Measurements from ENCODE around the gene ALK.

Gene ALK

DNA sequence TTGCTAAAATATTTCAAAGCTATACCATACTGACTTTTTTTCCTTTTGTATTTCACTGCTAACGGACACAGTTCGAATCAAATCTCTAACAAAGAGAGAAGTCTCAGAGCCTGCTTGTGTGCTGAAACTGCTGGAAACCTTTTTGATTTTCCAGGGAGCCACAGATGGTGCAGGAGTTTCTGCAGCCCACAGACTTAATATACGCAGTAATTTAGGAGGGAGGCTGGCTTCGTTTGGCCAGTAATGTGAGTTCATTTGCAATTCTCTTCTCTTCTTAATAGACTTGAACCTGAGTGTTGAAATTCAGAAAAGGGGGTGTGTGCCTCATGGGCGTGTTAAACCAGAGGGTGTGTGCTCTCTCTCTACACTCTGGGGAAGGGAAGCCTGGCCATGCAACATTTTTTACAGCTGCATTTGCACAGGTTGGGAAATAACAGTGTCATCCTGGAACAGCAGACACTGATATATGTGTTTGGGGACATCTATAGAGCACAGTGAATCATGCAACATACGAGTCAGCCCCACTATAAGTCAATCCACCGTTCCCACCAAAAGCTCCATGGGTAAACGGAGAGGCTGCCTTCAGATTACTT, 473.2 kb downstream of the ALK start:
- DNase-seq (ENCODE audit: low spot score): no peak

DNA sequence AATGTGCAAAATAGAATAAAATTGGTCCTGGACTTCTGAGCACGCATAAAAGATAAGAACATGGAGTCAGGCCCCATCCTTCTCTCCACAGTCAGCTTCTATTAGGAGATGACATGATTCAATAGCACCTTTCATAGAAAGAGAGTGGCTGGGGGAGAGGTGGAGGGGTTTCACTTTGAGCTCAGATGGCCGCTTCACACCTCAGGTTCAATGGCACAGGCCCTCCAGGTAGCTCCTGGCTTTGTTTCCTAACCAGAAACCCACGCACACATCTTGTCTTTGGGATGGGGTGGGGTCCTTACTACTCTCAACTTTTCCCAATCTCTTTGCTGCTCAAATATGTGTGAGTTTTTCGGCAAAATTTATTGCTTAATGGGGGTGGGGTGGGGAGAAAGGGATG, 473.9 kb downstream of the ALK start:
- DNase-seq (ENCODE audit: low spot score): no peak

DNA sequence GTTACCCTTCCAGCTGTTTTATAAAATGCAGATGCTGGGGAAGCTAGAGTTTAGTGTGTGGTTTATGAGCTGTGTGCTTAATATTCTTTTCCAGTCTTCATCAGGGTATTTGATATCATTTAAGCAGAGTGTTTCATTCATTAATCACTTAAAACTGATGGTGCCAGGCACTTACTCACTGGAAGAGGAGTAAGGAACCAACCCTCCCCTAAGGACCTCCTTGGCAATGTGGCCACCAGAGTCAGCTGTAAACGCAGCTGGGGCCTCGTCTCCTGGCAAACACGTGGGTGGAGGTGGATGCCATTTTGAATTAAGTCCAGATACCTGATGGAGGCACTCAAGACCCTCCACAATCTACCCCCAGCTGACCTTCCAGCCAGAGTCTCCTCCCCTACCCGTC, 474.5 kb downstream of the ALK start:
- no peak for DNase-seq (ENCODE audit: low spot score)

DNA sequence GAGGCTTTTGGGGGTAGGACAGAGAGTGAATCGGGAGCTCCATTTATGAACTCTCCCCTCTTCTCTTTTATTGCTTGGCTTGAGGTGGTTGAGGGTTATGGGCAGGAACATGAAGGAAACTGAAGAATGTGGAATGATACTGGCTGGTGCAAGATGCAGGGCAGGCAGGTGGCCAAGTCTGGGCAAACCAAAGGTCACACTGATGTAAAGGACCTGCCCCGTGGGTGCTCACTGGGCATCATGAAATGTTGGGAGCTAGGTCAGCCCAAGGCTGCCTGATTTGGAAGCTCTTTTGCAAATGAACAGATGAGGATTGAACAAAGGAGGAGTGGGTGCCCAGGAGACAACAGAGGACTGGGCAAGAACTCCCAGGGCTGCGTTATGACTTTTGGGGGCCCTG, 477.2 kb downstream of the ALK start:
- DNase-seq (ENCODE audit: low spot score): no peak

DNA sequence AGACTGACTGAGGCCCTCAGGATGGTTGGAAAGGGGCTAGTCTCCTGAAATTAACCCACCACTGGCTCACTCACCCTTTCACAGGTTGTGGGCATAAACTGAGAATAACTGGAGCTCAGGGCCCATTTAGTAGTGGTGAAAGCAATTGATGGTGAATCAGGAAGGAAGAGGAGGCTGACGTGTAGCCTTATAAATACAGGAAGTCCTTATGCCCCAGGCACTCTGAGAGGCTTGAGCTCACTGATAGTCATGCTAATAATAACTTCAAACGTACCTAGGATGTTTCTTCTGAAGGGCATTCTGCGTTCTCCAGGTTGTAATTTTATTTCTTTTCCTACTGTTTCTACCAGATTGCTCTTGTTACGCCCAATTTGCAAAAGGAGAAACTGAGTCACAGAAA, 477.8 kb downstream of the ALK start:
- DNase-seq (ENCODE audit: low spot score): peak; percentile 43

DNA sequence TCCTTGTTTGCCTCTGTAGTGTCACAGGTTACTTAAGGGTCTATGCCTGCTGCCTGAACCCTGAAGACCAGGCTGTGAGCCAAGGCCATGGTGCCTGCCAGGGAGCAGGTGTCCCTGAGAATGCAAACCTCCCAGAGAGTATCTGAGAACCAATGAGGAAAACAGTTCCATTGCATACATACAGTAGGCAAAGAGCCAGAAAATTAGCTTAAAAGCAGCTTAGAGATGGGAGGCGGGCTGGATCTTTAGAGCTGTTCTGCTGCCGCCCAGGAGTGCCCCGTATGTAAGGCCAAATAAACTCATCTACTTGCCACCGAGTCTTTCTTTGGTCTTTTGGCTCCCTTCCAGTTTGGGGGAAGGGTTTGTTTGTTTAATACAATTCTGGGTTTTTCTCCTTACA, 478.2 kb downstream of the ALK start:
- no peak for DNase-seq (ENCODE audit: low spot score)

DNA sequence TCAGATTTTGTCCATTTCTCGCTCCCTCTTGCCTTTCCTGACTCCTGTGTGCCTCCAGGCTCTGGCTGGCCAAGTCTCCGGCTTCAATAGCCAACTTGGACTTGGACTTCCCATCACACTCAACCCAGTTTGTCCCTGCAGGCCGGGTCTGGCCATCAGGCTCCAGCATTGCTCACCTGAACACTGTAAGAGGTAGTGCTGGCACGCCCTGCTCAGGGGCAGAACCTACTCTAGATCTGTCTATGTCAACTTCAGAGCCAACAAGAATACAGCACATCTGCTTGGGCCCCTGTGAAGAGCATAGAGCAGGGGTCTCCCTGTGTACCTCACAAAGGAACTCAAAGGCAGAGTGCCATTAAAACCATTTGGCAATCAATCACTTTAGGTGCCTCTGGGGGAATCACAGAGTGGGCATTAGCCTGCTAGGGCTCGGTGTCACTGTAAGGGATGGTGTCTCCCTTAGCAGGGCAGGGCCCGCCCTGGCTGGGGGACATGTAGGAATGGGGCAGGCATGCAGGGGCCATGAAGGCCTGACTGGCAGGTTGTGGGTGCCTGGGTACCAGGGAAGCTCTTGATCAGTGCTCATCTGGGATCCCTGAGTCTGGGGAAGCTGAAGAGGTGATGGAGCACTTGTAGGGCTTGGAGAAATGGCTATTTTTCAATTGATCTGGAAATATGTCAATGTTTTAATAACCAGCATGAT, 480.3 kb downstream of the ALK start:
- DNase-seq (ENCODE audit: low spot score): no peak

DNA sequence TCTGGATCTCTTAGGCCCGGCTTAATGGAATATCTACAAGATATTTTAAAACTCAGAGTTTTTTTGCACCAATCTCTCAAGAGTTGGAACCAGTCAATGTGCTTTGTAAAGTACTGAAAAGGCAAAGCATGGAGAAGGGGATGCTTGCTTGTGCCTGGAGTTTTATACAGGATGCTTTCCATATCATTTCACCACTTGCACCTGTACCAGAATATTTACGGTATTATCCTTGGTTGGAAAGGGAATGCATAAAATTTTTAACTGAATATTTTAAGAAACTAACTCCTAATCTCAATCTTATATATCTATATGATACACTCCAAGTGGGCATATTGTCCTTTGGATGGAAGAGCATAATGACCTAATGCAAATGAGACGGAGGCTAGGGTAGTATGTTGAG, 487.5 kb downstream of the ALK start:
- DNase-seq (ENCODE audit: low spot score): no peak

DNA sequence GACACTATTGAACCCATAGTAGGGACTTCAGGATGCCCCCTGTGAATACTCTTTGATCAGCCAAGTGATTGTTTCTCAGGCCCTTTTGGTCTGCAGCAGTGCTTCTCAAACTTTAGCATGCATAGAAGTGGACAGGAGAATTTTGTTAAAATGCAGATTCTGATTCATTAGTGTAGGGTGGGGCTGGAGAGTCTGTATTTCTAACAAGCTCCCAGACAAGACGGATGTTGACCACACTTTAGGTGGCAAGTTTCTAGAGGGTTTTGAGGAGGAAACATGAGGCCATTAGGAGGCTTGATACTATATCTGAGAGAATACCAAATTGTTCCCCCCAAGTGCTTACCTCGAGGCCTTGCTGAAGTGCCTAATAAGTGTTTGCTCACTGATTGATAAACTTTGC, 488.3 kb downstream of the ALK start:
- DNase-seq (ENCODE audit: low spot score): no peak

DNA sequence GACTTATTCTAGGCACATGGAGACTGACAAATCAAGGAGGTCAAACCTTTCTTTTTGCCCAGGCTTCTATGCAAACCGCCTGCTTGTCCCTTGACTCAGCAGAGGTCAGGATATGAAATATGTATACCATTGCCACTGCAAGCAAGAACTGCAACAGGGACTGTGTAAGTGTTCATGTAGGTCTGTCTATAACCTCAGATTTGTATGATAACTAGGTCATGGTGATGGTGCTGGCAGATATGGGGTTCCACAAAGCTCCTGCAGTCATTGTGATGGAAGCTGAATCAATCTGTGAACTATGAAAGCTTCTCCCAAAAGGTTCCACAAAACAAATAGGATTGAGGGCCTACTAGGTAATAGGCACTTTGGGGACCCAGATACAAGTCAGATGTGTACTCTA, 489.9 kb downstream of the ALK start:
- DNase-seq (ENCODE audit: low spot score): no peak

DNA sequence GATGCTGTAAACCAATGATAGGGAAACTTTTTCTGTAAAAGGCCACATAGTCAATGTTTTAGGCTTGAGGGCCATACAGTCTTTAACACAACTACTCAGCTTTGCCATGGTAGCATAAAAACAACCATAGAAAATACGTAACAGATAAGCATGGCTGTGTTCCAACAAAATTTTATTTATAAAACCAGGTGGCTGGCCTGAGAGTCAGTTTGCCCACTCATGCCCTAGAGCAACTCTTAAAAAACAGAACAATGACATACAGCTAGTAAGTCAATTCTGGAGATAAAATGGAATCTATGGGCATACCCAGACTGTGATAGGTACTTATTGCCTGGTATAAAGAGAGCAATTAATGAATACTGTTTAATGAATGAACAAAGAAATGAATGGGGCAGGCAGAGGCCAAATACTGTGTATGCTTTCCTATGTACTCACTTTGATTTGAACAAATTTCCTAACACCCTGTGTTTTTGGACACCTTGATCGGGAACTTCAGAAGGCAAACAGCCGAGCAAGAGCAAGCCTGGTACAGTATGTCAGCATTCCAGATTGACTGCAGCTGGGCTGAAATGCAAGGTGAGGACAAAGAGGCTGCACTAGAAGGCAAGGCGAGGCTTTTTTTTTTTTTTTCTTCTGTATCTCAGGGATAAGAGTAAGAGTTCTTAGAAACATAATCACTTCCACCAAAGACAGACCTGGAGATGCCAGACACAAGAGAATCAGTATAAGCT, 490.8 kb downstream of the ALK start:
- DNase-seq (ENCODE audit: low spot score): no peak

DNA sequence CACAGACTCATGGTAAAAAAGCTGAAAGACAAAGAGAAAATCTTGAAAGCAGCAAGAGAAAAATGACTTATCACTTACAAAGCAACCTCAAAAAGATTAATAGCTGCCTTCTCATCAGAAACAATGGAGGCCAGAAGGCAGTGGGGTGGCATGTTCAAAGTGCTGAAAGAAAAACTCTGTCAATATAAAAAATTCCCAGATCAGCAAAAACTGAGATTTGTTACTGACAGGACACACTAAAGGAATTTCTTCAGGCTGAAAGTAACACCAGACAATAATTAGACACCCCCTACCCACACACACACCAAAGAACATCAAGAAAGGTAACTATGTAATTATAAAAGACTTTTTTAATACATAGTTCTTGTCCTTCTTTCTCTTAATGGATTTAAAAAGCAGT, 495.0 kb downstream of the ALK start:
- DNase-seq (ENCODE audit: low spot score): no peak

DNA sequence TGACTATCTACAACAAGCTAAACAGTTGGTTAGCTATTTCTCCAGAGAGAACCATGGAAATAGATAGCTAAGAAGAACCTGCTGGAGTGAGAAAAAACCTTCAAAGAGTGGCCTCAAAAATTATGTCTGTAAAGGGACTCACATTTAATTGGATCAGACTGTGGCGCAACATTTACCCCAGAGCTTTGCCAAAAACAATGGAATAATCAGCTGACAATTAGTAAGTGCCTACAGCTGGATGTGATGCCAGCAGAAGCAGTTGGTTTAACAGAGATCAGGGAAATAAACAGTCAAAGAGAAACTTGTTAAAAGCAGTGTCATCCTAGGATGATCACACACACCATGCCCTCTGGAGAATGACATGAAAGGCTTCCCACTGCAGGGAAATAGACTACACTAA, 495.5 kb downstream of the ALK start:
- no peak for DNase-seq (ENCODE audit: low spot score)

DNA sequence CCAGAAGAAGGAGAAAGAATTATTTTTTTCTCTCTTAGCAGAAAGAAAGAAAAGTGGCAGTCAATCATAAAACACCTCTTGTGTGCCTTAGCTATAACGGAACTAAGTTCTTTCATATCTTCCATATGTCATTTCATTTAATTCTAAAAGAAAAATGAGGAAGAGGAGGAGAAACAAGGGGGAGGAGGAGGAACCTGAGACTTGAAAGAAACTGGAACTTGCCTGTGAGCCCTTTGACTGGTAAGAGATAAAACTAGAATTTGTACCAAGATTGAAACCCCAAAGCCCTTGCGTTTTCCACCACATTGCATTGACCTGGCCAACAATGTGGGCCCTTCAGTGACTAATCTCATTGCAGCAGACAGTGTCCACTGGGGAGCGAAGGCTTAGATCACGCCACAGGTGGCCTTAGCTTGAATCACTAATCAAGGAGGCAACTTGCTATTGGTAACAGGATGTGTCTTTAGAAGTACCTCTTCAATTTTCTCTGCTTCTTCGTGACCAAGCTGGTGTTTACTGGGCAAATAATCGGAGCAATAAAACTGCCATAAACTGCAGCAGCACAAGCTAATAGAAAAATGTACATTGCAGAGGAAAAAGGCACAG, 498.2 kb downstream of the ALK start:
- DNase-seq (ENCODE audit: low spot score): no peak

DNA sequence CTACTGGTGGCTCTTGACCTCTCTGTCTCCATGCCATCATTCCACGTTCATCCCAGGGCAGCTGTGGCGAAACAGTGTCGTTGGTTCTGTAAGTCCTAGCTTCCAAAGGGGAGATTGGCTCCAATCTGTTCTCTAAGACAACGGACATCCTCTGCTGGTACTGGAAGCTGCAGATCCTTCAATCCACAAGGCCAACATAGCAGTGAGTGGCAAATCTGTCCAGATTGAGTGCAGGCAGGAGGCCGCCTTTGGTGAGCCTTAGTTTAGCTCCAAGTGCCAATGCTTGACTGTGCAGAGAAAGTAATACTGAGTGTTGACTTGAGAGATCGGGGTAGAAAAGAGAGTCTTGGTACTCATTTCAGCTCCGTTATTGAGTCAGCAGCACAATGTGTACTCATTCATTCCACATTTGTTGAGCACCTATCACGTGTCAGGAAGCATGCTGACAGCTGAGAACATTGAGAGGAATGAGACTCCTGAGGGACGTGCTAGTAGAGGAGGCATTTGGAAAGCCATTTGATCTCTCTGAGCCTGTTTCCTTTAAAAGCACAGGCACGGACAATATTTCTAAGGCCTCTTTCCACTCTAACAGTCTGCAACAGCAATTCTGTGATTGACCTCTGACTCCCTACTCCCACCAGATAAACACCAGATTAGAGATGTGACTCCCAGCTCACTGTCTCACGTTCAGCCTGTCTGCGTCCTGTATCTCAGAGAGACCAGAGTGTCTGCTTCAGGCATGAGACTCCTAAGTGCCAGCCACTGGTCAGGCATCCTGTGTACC, 500.2 kb downstream of the ALK start:
- DNase-seq (ENCODE audit: low spot score): no peak

DNA sequence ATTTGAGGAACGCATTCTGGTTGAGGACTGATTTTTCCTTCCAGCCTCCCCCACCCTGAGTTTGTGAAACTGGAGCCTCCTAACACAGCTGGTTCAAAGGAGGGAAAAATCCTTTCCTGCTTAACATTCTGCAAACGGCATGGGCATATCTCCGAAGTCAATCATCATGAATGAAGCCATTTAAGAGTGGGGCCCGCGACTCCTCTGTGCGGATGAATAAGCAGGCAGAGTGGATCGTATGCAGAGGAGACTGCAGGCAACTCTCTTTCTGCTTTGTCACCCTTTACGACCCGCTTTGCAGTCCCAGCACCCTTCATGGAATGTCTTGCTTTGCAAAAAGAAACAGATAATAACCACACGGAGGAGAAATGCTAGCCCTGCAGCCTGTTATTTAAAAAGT, 500.9 kb downstream of the ALK start:
- DNase-seq (ENCODE audit: low spot score): no peak

DNA sequence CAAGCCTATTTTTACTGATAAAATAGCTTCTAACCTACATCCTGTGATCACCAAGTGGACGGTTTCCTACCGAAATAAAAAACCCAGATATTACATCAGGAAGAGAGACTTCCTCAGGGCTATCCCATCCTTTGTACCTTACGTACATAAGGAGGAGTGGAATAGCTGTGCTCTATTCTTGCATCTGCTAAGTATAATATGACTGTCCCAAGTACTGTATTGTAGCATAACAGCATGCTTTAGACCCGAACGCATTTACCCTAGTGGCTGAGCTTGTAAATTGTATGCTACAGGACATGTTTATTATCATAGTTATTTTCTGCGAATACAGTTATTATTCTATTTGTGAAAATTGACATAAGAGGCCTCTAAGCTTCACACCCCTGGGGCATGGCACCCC, 503.8 kb downstream of the ALK start:
- no peak for DNase-seq (ENCODE audit: low spot score)

DNA sequence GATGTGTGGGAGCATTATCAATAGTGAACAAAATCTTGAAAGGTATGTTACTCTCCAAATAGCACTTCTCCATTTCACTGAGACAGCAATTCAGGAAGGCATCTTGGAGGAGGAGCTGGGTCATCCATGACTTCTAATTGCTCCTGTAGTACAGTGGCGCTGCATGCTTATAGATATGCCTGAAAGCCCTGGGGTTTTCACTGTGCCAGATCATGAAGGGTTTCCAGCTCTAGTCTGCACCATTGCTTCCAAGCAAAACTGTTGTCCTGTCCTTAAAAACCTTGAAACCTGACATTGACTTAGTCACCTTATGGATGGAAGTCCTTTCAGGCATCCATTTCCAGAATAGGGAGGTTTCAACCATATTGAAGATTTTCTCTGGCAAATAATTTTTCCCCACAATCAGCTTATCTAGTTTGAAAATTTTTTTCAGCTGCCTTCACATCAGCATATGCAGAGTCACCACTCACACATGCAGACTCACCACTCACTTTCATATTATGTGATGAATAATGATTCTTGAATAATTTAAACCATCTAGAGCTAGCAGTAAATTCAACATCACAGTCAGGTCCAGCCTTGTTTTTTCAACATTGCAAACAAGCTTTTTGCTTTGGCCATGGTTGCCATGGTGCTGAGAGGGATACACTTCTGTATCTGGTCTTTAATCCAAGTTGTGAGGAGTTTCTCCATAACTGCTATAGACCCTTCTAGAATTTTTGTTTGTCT, 509.0 kb downstream of the ALK start:
- no peak for DNase-seq (ENCODE audit: low spot score)

DNA sequence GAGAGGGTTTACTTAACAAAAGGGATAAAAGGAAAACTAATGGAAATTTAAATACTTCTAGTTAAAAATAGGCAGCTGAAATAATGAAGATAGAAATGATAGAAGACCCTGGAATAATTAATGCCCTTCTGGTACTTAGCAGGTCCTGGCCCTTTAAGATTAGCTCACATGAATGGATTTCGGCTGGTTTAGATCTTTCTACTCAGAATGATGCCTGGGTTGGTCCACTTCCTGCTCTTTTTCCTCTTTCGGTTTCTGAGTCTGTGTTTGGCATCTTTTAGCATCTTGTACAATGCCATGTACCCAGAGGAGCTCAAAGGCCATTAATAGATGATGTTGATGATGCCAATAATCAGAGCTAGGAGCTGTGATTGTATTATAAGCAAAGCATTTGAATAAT, 515.7 kb downstream of the ALK start:
- no peak for DNase-seq (ENCODE audit: low spot score)

DNA sequence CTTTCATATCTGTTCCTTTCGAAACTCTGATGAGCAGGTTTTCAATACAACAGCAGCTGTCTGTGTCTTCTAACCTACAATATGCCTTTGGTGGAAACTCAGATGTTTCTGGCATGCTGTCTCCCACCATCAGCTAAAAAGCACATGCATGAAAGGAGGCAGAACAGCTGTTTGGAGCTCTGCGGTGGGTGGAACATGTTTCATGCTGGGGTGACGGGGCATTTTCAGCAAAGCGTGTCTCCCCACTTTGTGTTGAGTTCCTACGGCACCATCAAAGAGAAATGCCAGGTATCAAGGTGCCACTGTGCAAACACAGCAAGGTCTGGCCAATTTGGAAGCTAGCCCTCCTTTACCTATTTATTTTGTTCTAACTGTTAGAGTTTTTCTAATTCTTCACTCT, 516.1 kb downstream of the ALK start:
- DNase-seq (ENCODE audit: low spot score): no peak

DNA sequence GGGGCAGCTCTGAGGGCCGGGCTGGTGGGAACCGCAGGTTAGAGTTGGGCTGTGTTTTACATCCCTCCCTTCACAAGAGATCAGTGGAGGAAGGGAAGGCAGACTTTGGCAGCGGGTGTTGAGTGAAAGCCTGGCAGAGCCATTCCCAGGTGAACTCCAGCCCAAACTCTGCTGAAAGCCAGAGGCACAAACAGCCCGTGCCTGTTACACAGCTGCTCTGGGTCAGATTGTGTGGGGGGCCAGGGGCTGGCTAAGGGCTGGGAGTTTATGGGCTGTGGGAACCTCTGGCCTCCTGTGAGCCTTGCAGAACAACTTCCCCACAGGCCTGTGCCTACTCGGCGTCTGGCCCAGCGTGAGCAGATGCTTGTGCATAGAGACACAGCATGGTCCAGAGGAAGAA, 519.4 kb downstream of the ALK start:
- DNase-seq (ENCODE audit: low spot score): no peak

Measured in kidney tubule cell (primary cell).